Right lobe of liver (tissue), 4 donors: ENCODE results near the gene DDX27.

Source experiments
- POLR2A ChIP-seq: fragments of 450-650 bp; IDR thresholded peaks from one replicate; pipeline ENCODE4 v1.6.1; 2017; ENCODE audit warnings: antibody characterized with exemption, mild to moderate bottlenecking
- TF ChIP-seq, protein P1 (sequence below), 4 donors: fragments of 200-600 bp in 3 of 4; fragments of 450-650 bp in 1 of 4; IDR thresholded peaks; one replicate each; pipeline versions ENCODE4 v1.5.1 to v1.8.0; 2016 to 2022; ENCODE audit warnings: antibody characterized with exemption in 4 of 4, mild to moderate bottlenecking in 2 of 4
- donor health status: DM: no; HTN: no; CAD: no.
- donor health status: DM: no; HTN: no; CAD: no.
- donor health status: DM: no; HTN: yes; CAD: no.

DNA sequence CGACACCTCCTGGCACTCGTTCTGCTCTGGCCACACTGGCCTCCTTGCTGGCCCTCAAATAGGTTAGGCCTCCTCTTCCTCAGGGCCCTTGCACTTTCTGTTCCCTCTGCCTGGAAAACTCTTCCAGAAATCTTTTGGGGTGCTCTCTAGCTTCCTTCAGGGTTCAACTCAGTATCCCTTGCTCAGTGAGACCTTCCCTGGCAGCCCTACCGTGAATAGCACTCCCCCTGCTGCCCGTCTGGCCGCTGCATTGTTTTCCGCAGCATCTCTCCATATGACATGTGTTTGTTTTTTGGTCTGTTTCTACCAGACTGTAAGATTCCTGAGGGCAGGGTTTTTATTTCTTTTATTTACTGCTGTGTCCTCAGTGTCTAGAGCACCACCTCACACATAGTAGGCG, 6.7 kb downstream of the DDX27 start:
- TF ChIP-seq, protein P1, sequence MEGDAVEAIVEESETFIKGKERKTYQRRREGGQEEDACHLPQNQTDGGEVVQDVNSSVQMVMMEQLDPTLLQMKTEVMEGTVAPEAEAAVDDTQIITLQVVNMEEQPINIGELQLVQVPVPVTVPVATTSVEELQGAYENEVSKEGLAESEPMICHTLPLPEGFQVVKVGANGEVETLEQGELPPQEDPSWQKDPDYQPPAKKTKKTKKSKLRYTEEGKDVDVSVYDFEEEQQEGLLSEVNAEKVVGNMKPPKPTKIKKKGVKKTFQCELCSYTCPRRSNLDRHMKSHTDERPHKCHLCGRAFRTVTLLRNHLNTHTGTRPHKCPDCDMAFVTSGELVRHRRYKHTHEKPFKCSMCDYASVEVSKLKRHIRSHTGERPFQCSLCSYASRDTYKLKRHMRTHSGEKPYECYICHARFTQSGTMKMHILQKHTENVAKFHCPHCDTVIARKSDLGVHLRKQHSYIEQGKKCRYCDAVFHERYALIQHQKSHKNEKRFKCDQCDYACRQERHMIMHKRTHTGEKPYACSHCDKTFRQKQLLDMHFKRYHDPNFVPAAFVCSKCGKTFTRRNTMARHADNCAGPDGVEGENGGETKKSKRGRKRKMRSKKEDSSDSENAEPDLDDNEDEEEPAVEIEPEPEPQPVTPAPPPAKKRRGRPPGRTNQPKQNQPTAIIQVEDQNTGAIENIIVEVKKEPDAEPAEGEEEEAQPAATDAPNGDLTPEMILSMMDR (IDR thresholded peaks at IDR 0.05), result no peak
- no peak for TF ChIP-seq POLR2A
